ENCODE measurements around the gene PAQR7. TPM values are rescaled to one million over a fixed set of nuclear protein-coding genes. Genes with fewer than 3 reads are reported as not detected.

Gene PAQR7
- total RNA-seq, 2 experiments from 2014 or later: 1.1 to 1.5 TPM

DNA sequence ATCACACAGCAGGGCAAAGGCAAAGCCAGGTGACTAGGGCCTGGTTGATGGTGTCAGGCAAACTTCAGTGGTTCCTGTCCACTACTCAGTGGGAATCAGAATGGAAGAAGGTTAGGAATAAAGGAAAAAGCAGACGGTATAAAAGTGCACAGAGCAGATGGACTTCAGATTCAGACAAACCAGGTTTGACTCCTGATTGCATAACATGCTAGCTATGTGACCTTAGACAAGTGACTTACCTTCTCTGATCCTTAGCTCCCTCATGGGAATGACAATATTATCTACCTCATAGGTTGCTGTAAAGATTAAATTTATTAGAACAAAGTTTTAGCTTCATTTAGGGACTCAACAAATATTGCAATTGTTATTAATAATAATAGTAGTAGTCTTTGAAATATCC is 4.9 kb downstream of the PAQR7 start:
- H3K27me3 Mint-ChIP-seq: no peaks in the 10 kb centered on the region
- POLR2A ChIA-PET: no interaction called here

DNA sequence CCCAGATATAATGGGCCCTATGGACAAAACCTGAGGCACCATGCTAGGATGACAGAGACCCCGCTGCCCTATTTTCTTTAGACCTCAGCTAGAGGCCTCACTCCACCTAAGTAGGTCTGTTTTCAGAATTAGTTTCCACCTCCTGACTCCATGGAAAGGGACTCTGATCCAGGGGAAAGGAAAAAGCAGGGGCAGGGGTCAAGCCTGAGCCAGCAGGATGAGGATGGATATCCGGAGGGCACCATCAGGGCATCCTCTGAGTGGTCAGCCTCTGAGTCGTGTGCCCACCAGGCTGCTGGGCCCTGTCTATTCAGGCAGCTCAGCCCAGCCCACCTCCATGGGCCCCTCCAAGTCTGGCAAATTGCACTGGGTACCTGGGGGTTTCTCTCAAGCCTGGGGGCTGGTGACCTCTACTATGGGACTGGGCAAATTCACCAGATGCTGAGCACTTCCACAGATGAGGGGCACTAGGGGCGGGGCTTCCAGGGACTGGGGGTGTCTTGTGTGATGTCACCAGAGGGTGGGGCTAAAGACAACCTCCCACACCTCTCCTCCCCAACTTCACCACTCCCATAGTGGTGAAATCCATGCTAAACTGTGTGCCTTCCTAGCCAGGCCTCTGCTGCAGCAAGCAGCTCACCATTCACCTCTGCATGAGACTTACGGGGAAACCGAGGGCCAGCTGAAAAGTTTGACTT is 5.5 kb downstream of the PAQR7 start:
- Histone ChIP-seq H3K4me1 (ENCODE audit: insufficient read depth, low read length) (peaks cover 10% of the 10 kb centered on the region), H3K9me3 (ENCODE audit: control insufficient read depth in 1 of 2, insufficient read depth in 1 of 2, low read length in 2 of 2) (no peaks in the 10 kb centered on the region), H3K27ac (ENCODE audit: low read depth in 1 of 2, low read length in 2 of 2) (no peak overlapping the region), H3K36me3 (ENCODE audit: insufficient read depth, low read length) (no peaks in the 10 kb centered on the region), H3K4me3 (ENCODE audit: low read length) (no peak overlapping the region), H3K27me3 (ENCODE audit: control insufficient read depth in 1 of 2, insufficient read depth in 2 of 2, low read length in 2 of 2) (no peaks in the 10 kb centered on the region)
- ChIA-PET CTCF (no interaction called here), POLR2A (no interaction called here)
- no peaks in the 10 kb centered on the region for H3K9me3 Mint-ChIP-seq
- DNase-seq (no peak), ATAC-seq (ENCODE audit: poor library complexity) (no peak)
- no peak overlapping the region for H3K4me3 Mint-ChIP-seq
- H3K27me3 Mint-ChIP-seq: no peaks in the 10 kb centered on the region
- intact Hi-C loops (cut with DNase I, micrococcal nuclease): no loop called here
- H3K27ac Mint-ChIP-seq: no peak overlapping the region
- peaks cover 4% of the 10 kb centered on the region for H3K4me1 Mint-ChIP-seq (ENCODE audit: low read depth)
- no peaks in the 10 kb centered on the region for H3K36me3 Mint-ChIP-seq (ENCODE audit: low read depth)
- TF ChIP-seq, protein P1, sequence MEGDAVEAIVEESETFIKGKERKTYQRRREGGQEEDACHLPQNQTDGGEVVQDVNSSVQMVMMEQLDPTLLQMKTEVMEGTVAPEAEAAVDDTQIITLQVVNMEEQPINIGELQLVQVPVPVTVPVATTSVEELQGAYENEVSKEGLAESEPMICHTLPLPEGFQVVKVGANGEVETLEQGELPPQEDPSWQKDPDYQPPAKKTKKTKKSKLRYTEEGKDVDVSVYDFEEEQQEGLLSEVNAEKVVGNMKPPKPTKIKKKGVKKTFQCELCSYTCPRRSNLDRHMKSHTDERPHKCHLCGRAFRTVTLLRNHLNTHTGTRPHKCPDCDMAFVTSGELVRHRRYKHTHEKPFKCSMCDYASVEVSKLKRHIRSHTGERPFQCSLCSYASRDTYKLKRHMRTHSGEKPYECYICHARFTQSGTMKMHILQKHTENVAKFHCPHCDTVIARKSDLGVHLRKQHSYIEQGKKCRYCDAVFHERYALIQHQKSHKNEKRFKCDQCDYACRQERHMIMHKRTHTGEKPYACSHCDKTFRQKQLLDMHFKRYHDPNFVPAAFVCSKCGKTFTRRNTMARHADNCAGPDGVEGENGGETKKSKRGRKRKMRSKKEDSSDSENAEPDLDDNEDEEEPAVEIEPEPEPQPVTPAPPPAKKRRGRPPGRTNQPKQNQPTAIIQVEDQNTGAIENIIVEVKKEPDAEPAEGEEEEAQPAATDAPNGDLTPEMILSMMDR (IDR thresholded peaks at IDR 0.05): no peak

More for the DNA sequence above, 4.9 kb downstream of the PAQR7 start:
- no peak for DNase-seq
- H3K27ac ChIP-seq (ENCODE audit: low read depth in 1 of 2, low read length in 2 of 2): no peak overlapping the region
- peaks cover 13% of the 10 kb centered on the region for H3K4me1 ChIP-seq (ENCODE audit: insufficient read depth, low read length)
- H3K36me3 Mint-ChIP-seq (ENCODE audit: low read depth): no peaks in the 10 kb centered on the region
- intact Hi-C loops (cut with DNase I, micrococcal nuclease): loop anchor here in 1 of 2 experiments (1.0 kb wide), 1 partner anchor 94 kb away; no protein-coding TSS in a partner anchor
- ATAC-seq (ENCODE audit: poor library complexity): no peak
- no peak overlapping the region for H3K4me3 Mint-ChIP-seq
- H3K9me3 Mint-ChIP-seq: no peaks in the 10 kb centered on the region
- TF ChIP-seq, protein P1 (IDR thresholded peaks at IDR 0.05): no peak
- CTCF ChIA-PET: no interaction called here
- no peaks in the 10 kb centered on the region for H3K9me3 ChIP-seq (ENCODE audit: control insufficient read depth in 1 of 2, insufficient read depth in 1 of 2, low read length in 2 of 2)
- no peaks in the 10 kb centered on the region for H3K36me3 ChIP-seq (ENCODE audit: insufficient read depth, low read length)
- H3K27me3 ChIP-seq (ENCODE audit: control insufficient read depth in 1 of 2, insufficient read depth in 2 of 2, low read length in 2 of 2): no peaks in the 10 kb centered on the region
- H3K4me1 Mint-ChIP-seq (ENCODE audit: low read depth): peaks cover 5% of the 10 kb centered on the region
- H3K4me3 ChIP-seq (ENCODE audit: low read length): no peak overlapping the region
- H3K27ac Mint-ChIP-seq: no peak overlapping the region

DNA sequence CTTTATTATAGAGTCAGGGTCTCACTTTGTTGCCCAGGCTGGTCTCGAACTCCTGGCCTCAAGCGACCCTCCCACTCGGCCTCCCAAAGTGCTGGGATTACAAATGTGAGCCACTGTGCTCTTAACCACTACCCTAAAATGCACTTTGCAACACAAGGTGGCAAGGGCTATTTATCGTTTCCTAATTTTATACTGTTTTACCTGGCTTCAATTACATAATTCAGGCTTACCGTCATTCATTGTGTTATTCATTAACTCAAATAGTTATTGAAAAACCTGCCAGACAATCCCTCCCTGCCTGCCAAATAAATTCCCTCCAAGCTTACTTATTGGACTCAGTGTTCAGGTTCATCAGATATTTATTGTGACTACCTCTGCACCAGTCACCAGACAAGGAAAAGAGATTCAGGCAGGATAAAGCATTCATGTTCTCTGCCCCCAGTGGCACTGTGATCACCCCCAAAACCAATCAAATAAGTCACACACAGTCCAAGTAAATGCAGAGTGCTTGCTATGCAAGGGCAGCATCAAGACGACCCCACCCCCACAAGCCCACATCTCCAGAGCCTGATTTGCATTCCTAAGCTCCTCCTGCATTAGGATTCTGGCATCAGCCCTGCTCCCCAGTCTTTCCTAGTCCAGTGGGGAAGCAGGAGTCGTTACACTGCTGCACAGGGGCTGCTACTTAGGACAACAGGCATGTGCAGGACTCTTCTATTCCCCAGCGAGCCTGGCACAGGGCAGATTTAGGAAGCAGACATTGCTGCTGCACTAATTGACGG is 8.1 kb downstream of the PAQR7 start:
- intact Hi-C loops (cut with DNase I, micrococcal nuclease): no loop called here

More for the DNA sequence above, 8.1 kb downstream of the PAQR7 start:
- Histone ChIP-seq H3K36me3 (ENCODE audit: insufficient read depth, low read length) (no peaks in the 10 kb centered on the region), H3K27ac (ENCODE audit: low read depth in 1 of 2, low read length in 2 of 2) (no peak overlapping the region), H3K4me3 (ENCODE audit: low read length) (no peak overlapping the region), H3K27me3 (ENCODE audit: control insufficient read depth in 1 of 2, insufficient read depth in 2 of 2, low read length in 2 of 2) (no peaks in the 10 kb centered on the region), H3K9me3 (ENCODE audit: control insufficient read depth in 1 of 2, insufficient read depth in 1 of 2, low read length in 2 of 2) (no peaks in the 10 kb centered on the region), H3K4me1 (ENCODE audit: insufficient read depth, low read length) (no peaks in the 10 kb centered on the region)
- H3K36me3 Mint-ChIP-seq (ENCODE audit: low read depth): no peaks in the 10 kb centered on the region
- no peaks in the 10 kb centered on the region for H3K27me3 Mint-ChIP-seq
- H3K9me3 Mint-ChIP-seq: no peaks in the 10 kb centered on the region
- no peak overlapping the region for H3K27ac Mint-ChIP-seq
- ChIA-PET CTCF (no interaction called here), POLR2A (no interaction called here)
- DNase-seq (no peak), ATAC-seq (ENCODE audit: poor library complexity) (no peak)
- H3K4me3 Mint-ChIP-seq: no peak overlapping the region
- H3K4me1 Mint-ChIP-seq (ENCODE audit: low read depth): no peaks in the 10 kb centered on the region
- TF ChIP-seq, protein P1 (IDR thresholded peaks at IDR 0.05): no peak

All from CD4-positive, alpha-beta T cell (primary cell).